K562 (cell line): ENCODE measurements around the gene BEST2. TPM values are rescaled to one million over a fixed set of nuclear protein-coding genes. Genes with fewer than 3 reads are reported as not detected.

Experiments
- ARID1B ChIP-seq: fragments of 450-650 bp; IDR thresholded peaks from 2 replicates; pipeline ENCODE4 v1.6.1; 2016; ENCODE audit warnings: antibody characterized with exemption, mild to moderate bottlenecking, inconsistent platforms
- E2F3 ChIP-seq: fragments of 250-450 bp; sonication (Bioruptor Pico); IDR thresholded peaks from 2 replicates; pipeline ENCODE4 v1.4.0; 2020; ENCODE audit warnings: mild to moderate bottlenecking
- KDM5B ChIP-seq: fragments of 200-600 bp; sonication (generic); IDR thresholded peaks from 2 replicates; pipeline ENCODE4 v1.6.1; 2012; ENCODE audit warnings: low read depth, mild to moderate bottlenecking, moderate library complexity, low read length, control low read depth, inconsistent platforms; ENCODE audit not compliant: insufficient replicate concordance
- MTA1 ChIP-seq: fragments of 450-650 bp; IDR thresholded peaks from 2 replicates; pipeline ENCODE4 v1.6.1; 2017; ENCODE audit warnings: borderline replicate concordance
- NFIC ChIP-seq: fragments of 450-650 bp; IDR thresholded peaks from 2 replicates; pipeline ENCODE4 v1.6.1; 2017; ENCODE audit warnings: mild to moderate bottlenecking, inconsistent platforms
- RCOR1 ChIP-seq, 2 experiments: IDR thresholded peaks; 2 replicates each; pipeline ENCODE4 v1.6.1; 2012; ENCODE audit warnings: low read depth in 2 of 2, low read length in 2 of 2, borderline replicate concordance in 1 of 2, improper control_type of control experiment in 1 of 2
- SOX6 ChIP-seq: fragments of 450-650 bp; IDR thresholded peaks from 2 replicates; pipeline ENCODE4 v1.6.1; 2014; ENCODE audit warnings: mild to moderate bottlenecking
- ZBTB40 ChIP-seq, 2 experiments: fragments of 450-650 bp in 1 of 2; sonication (generic) in 1 of 2; formaldehyde crosslinking in 1 of 2; IDR thresholded peaks; 2 replicates each; pipeline versions ENCODE4 v1.7.1 to v1.9.0; 2016 to 2022; ENCODE audit warnings: inconsistent platforms in 1 of 2, mild to moderate bottlenecking in 1 of 2, missing genetic modification reagents in 1 of 2
- ZBTB43 ChIP-seq: sonication (generic); formaldehyde crosslinking; IDR thresholded peaks from 2 replicates; pipeline ENCODE4 v1.8.0; 2023; ENCODE audit warnings: mild to moderate bottlenecking, missing genetic modification reagents
- ZNF609 ChIP-seq: sonication (generic); formaldehyde crosslinking; IDR thresholded peaks from 2 replicates; pipeline ENCODE4 v1.8.1; 2023; ENCODE audit warnings: missing genetic modification reagents, mild to moderate bottlenecking, borderline replicate concordance
- polyA plus RNA-seq, 8 experiments: library from polyadenylated mRNA; depleted of rRNA in 4 of 8; stranded (reverse) in 5 of 8; unstranded in 3 of 8; fragments of >200 nt; fragmentation: Nextera tagmentation in 2 of 8; fragmentation: Illumina TruSeq in 1 of 8; extraction: Ambion mirVana in 2 of 8; extraction: Trizol in 1 of 8; gene quantifications; 2 replicates each; pipeline versions ENCODE4 v1.2.1 to v1.2.3, GENCODE V29; 2011 to 2014; ENCODE audit warnings: inconsistent platforms in 1 of 8, missing spikeins in 1 of 8
- total RNA-seq, 7 experiments: library from RNA; depleted of rRNA in 6 of 7; stranded (reverse); fragments of >200 nt in 6 of 7; fragmentation: Illumina TruSeq in 2 of 7; extraction: Trizol in 2 of 7; gene quantifications; 2 replicates each; pipeline versions ENCODE4 v1.2.1 to v1.2.3, GENCODE V29; 2011 to 2021; ENCODE audit warnings: low replicate concordance in 1 of 7

Gene BEST2
- total and polyA plus RNA-seq, 9 of the 15 experiments (the other 6 are each of a cell fraction or from before 2014, with no cell fraction given): not detected

GRCh38 chr19:12801466-12802266 lies 50.1 kb downstream of the BEST2 start, which contains the start of the genes PRDX2 and THSD8 (continued):
- peak; percentile 56; the same call in 1 of the 2 replicates for TF ChIP-seq ZBTB40 (IDR thresholded peaks at IDR 0.05)
- no peak for TF ChIP-seq ZBTB40 (CRISPR knock-in tag; IDR thresholded peaks at IDR 0.05)
- TF ChIP-seq ARID1B: peak; percentile 7; the same call in 1 of the 2 replicates
- TF ChIP-seq KDM5B: peak; percentile 99
- TF ChIP-seq SOX6: 0 out of 2 replicates have a peak, but pooled peaks have one; percentile 18
- 0 out of 2 replicates have a peak, but pooled peaks have one; percentile 42 for TF ChIP-seq E2F3 (CRISPR knock-in tag)
- TF ChIP-seq MTA1: 0 out of 2 replicates have a peak, but pooled peaks have one; percentile 14
- peak; percentile 93 for TF ChIP-seq ZBTB43 (CRISPR knock-in tag)
- TF ChIP-seq NFIC: peak; percentile 52
- peak; percentile 92; the same call in 1 of the 2 replicates for TF ChIP-seq ZNF609 (CRISPR knock-in tag)
- TF ChIP-seq RCOR1 (IDR thresholded peaks at IDR 0.05; ENCODE audit: borderline replicate concordance in 1 of 2, low read depth in 2 of 2, low read length in 2 of 2): no peak
